ENCODE data around the gene LIN37. TPM values are rescaled to one million over a fixed set of nuclear protein-coding genes. Genes with fewer than 3 reads are reported as not detected.

The LIN37 gene
- total and polyA plus RNA-seq, 9 of the 15 experiments (the other 6 are each of a cell fraction or from before 2014, with no cell fraction given): 1.2 to 12.5 (median 8.6) TPM

- no peak for TF ChIP-seq ZBTB17 (CRISPR knock-in tag; IDR thresholded peaks at IDR 0.05)
- TF ChIP-seq EP400 (IDR thresholded peaks at IDR 0.05): peak; percentile 52; the same call in 1 of the 2 replicates
- no peak for TF ChIP-seq TRIM24 (IDR thresholded peaks at IDR 0.05)
- no peak for TF ChIP-seq PTRF (tag; IDR thresholded peaks at IDR 0.05)
- peak; percentile 67 to 78 for TF ChIP-seq E2F6 (IDR thresholded peaks at IDR 0.05; ENCODE audit: borderline replicate concordance in 1 of 2, extremely low read depth in 1 of 2, insufficient read depth in 1 of 2, insufficient read length in 1 of 2, low read depth in 1 of 2, low read length in 1 of 2, poor library complexity in 1 of 2, severe bottlenecking in 1 of 2)
- TF ChIP-seq ZZZ3 (IDR thresholded peaks at IDR 0.05): no peak
- TF ChIP-seq ETV5 (CRISPR knock-in tag; IDR thresholded peaks at IDR 0.05; ENCODE audit: low read depth): no peak; the same call in 1 of the 2 replicates
- TF ChIP-seq POLR3A (IDR thresholded peaks at IDR 0.05; ENCODE audit: borderline replicate concordance, extremely low read depth, insufficient read depth, insufficient read length): no peak
- TF ChIP-seq HMG20A (CRISPR knock-in tag; conservative IDR thresholded peaks at IDR 0.05): no peak
- TF ChIP-seq POLR3G (IDR thresholded peaks at IDR 0.05; ENCODE audit: extremely low read depth, insufficient read length, insufficient replicate concordance): no peak
- TF ChIP-seq SRSF7 (optimal IDR thresholded peaks at IDR 0.05; ENCODE audit: low read depth, low read length): no peak
- TF ChIP-seq ZNF134 (CRISPR knock-in tag; conservative IDR thresholded peaks at IDR 0.05): no peak
- TF ChIP-seq ZBTB33 (CRISPR knock-in tag; IDR thresholded peaks at IDR 0.05): no peak
- TF ChIP-seq ZNF76 (CRISPR knock-in tag; IDR thresholded peaks at IDR 0.05; ENCODE audit: borderline replicate concordance): no peak
- TF ChIP-seq CHD2 (IDR thresholded peaks at IDR 0.05; ENCODE audit: low read depth, low read length): no peak
- no peak for TF ChIP-seq MLX (CRISPR knock-in tag; conservative IDR thresholded peaks at IDR 0.05)
- TF ChIP-seq CLOCK (CRISPR knock-in tag; IDR thresholded peaks at IDR 0.05; ENCODE audit: borderline replicate concordance): no peak
- peak; percentile 71 for TF ChIP-seq RBBP5 (IDR thresholded peaks at IDR 0.05; ENCODE audit: borderline replicate concordance, insufficient read depth, low read length, poor library complexity, severe bottlenecking)
Observed at GRCh38 chr19:35744430-35745327, 3.7 kb upstream of the LIN37 start (continued).

All from K562 (cell line).